ENCODE results near the gene TNFRSF13B. TPM values are rescaled to one million over a fixed set of nuclear protein-coding genes. Genes with fewer than 3 reads are reported as not detected.

The TNFRSF13B gene
- total RNA-seq, 1 experiment from 2014 or later = not detected

- BruUV-seq (replicated peaks) = no TSS peak
- DNase-seq (ENCODE audit: low read depth, low spot score) (no peak), ATAC-seq (peak; percentile 85)
- H2AFZ ChIP-seq (ENCODE audit: low read depth, low read length, poor library complexity, severe bottlenecking) = peak overlapping the region; percentile 67
- H3K36me3 ChIP-seq (ENCODE audit: control insufficient read depth in 1 of 2, insufficient read depth in 2 of 2, low read length in 2 of 2) = no peaks in the 10 kb centered on the region
- ChIA-PET RAD21 (ENCODE audit: low non-redundant PET in 1 of 2, low total read pairs in 2 of 2, uncharacterized antibody in 2 of 2, unreplicated experiment in 2 of 2) (interaction anchor here in 1 of 2 experiments (1.2 kb wide), 1 partner anchor 31 kb away, joined by 3 read pairs; no protein-coding TSS in a partner anchor), POLR2A (interaction anchor here (0.7 to 1.3 kb wide), 3 partner anchors 11 to 20 kb away, joined by 4 to 7 read pairs (median 6); no protein-coding TSS in a partner anchor), CTCF (no interaction called here)
- peaks cover 67 to 77% of the 10 kb centered on the region in 2 experiments for H3K4me1 ChIP-seq (ENCODE audit: control insufficient read depth in 1 of 2, insufficient read depth in 2 of 2, low read length in 2 of 2)
- peak overlapping the region; percentile 68 for H3K9ac ChIP-seq (ENCODE audit: low read length)
- no peaks in the 10 kb centered on the region for H3K9me2 ChIP-seq (ENCODE audit: insufficient read depth)
- H3K4me3 ChIP-seq (replicated peaks in 1 of 2; ENCODE audit: low read depth in 1 of 2, low read length in 2 of 2) = peak overlapping the region; percentile 20 to 38; a peak in 3 of 4 replicates
- TF ChIP-seq CEBPB (IDR thresholded peaks at IDR 0.05; ENCODE audit: low read depth) = no peak
- TF ChIP-seq ZFX (IDR thresholded peaks at IDR 0.05) = peak; percentile 22; the same call in 1 of the 2 replicates
- TF ChIP-seq POLR2AphosphoS5 (IDR thresholded peaks at IDR 0.05; ENCODE audit: low read depth, low read length) = peak; percentile 42
- TF ChIP-seq RAD21 (IDR thresholded peaks at IDR 0.05; ENCODE audit: low read depth) = no peak
- peak; percentile 73 for TF ChIP-seq SP1 (IDR thresholded peaks at IDR 0.05; ENCODE audit: low read depth)
- peak; percentile 40; the same call in 1 of the 2 replicates for TF ChIP-seq CBX3 (IDR thresholded peaks at IDR 0.05; ENCODE audit: low read depth)
- peak; percentile 61; the same call in 1 of the 2 replicates for TF ChIP-seq MAX (IDR thresholded peaks at IDR 0.05)
- no peaks in the 10 kb centered on the region for H3K9me3 ChIP-seq (ENCODE audit: control insufficient read depth in 1 of 2, insufficient read depth in 1 of 2, low read depth in 1 of 2, low read length in 2 of 2)
- H3K79me2 ChIP-seq (ENCODE audit: insufficient read depth, low read length) = no peaks in the 10 kb centered on the region
- no peaks in the 10 kb centered on the region for H3K27me3 ChIP-seq (ENCODE audit: insufficient read depth, low read length)
- peak overlapping the region; percentile 66 for H3K27ac ChIP-seq (ENCODE audit: low read depth, low read length)
- H4K20me1 ChIP-seq (ENCODE audit: insufficient read depth) = no peaks in the 10 kb centered on the region
- intact Hi-C loops (cut with micrococcal nuclease) = no loop called here
- H3K4me2 ChIP-seq (ENCODE audit: low read length) = peak overlapping the region; percentile 82
Measured at GRCh38 chr17:17021194-17021863, 49.4 kb upstream of the TNFRSF13B start.

GRCh38 chr17:17020821-17021193, 48.9 kb upstream of the TNFRSF13B start:
- ChIA-PET POLR2A (interaction anchor here (0.7 to 1.3 kb wide), 3 partner anchors 12 to 21 kb away, joined by 4 to 7 read pairs (median 6); no protein-coding TSS in a partner anchor), CTCF (no interaction called here), RAD21 (ENCODE audit: low non-redundant PET in 1 of 2, low total read pairs in 2 of 2, uncharacterized antibody in 2 of 2, unreplicated experiment in 2 of 2) (interaction anchor here in 1 of 2 experiments (1.2 kb wide), 1 partner anchor 31 kb away, joined by 3 read pairs; no protein-coding TSS in a partner anchor)
- H3K36me3 ChIP-seq (ENCODE audit: control insufficient read depth in 1 of 2, insufficient read depth in 2 of 2, low read length in 2 of 2) = no peaks in the 10 kb centered on the region
- H3K9me3 ChIP-seq (ENCODE audit: control insufficient read depth in 1 of 2, insufficient read depth in 1 of 2, low read depth in 1 of 2, low read length in 2 of 2) = no peaks in the 10 kb centered on the region
- H3K4me3 ChIP-seq (replicated peaks in 1 of 2; ENCODE audit: low read depth in 1 of 2, low read length in 2 of 2) = peak overlapping the region; percentile 20 to 38; a peak in 3 of 4 replicates
- peak overlapping the region; percentile 67 for H2AFZ ChIP-seq (ENCODE audit: low read depth, low read length, poor library complexity, severe bottlenecking)
- DNase-seq (ENCODE audit: low read depth, low spot score) (no peak), ATAC-seq (peak; percentile 7; the same call in 1 of the 2 replicates)
- H3K9ac ChIP-seq (ENCODE audit: low read length) = peak overlapping the region; percentile 68
- TSS peak; percentile 95 for BruUV-seq (replicated peaks)
- peak overlapping the region; percentile 82 for H3K4me2 ChIP-seq (ENCODE audit: low read length)
- no peaks in the 10 kb centered on the region for H3K79me2 ChIP-seq (ENCODE audit: insufficient read depth, low read length)
- TF ChIP-seq SRF (IDR thresholded peaks at IDR 0.05; ENCODE audit: low read depth) = no peak
- no peak for TF ChIP-seq TCF7L2 (IDR thresholded peaks at IDR 0.05; ENCODE audit: borderline replicate concordance, extremely low read depth, insufficient read depth, insufficient read length)
- TF ChIP-seq FOSL1 (IDR thresholded peaks at IDR 0.05; ENCODE audit: low read depth) = no peak
- no peak for TF ChIP-seq CBX3 (IDR thresholded peaks at IDR 0.05; ENCODE audit: low read depth)
- no peak for TF ChIP-seq POLR2A (IDR thresholded peaks at IDR 0.05; ENCODE audit: borderline replicate concordance, extremely low read depth, insufficient read depth, insufficient read length)
- TF ChIP-seq CEBPB (IDR thresholded peaks at IDR 0.05; ENCODE audit: low read depth) = no peak
- TF ChIP-seq ZFX (IDR thresholded peaks at IDR 0.05) = no peak
- TF ChIP-seq MAX (IDR thresholded peaks at IDR 0.05) = no peak
- TF ChIP-seq EZH2phosphoT487 (IDR thresholded peaks at IDR 0.05; ENCODE audit: borderline replicate concordance) = no peak
- no peak for TF ChIP-seq JUND (IDR thresholded peaks at IDR 0.05)
- no peak for TF ChIP-seq ZNF274 (IDR thresholded peaks at IDR 0.05; ENCODE audit: low read depth, low read length)
- no peak for TF ChIP-seq SP1 (IDR thresholded peaks at IDR 0.05; ENCODE audit: low read depth)
- no peak for TF ChIP-seq POLR2AphosphoS5 (IDR thresholded peaks at IDR 0.05; ENCODE audit: low read depth, low read length)
- TF ChIP-seq ELF1 (IDR thresholded peaks at IDR 0.05; ENCODE audit: borderline replicate concordance, low read depth) = no peak
- no peak for TF ChIP-seq CTCF (IDR thresholded peaks at IDR 0.05 in 2 of 3, conservative IDR thresholded peaks at IDR 0.05 in 1 of 3; ENCODE audit: borderline replicate concordance in 1 of 3, insufficient read depth in 1 of 3, low read depth in 2 of 3, low read length in 2 of 3)
- peaks cover 68 to 77% of the 10 kb centered on the region in 2 experiments for H3K4me1 ChIP-seq (ENCODE audit: control insufficient read depth in 1 of 2, insufficient read depth in 2 of 2, low read length in 2 of 2)
- H3K27ac ChIP-seq (ENCODE audit: low read depth, low read length) = peak overlapping the region; percentile 66
- intact Hi-C loops (cut with micrococcal nuclease) = no loop called here
- no peaks in the 10 kb centered on the region for H4K20me1 ChIP-seq (ENCODE audit: insufficient read depth)
- H3K27me3 ChIP-seq (ENCODE audit: insufficient read depth, low read length) = no peaks in the 10 kb centered on the region
- H3K9me2 ChIP-seq (ENCODE audit: insufficient read depth) = no peaks in the 10 kb centered on the region
